ENCODE data around the gene FGF21. TPM values are rescaled to one million over a fixed set of nuclear protein-coding genes. Genes with fewer than 3 reads are reported as not detected.
A peak's percentile ranks its signal among the peaks of the same experiment; 100 is the strongest.

The FGF21 gene
- total and polyA plus RNA-seq, 11 donors = not detected

DNA sequence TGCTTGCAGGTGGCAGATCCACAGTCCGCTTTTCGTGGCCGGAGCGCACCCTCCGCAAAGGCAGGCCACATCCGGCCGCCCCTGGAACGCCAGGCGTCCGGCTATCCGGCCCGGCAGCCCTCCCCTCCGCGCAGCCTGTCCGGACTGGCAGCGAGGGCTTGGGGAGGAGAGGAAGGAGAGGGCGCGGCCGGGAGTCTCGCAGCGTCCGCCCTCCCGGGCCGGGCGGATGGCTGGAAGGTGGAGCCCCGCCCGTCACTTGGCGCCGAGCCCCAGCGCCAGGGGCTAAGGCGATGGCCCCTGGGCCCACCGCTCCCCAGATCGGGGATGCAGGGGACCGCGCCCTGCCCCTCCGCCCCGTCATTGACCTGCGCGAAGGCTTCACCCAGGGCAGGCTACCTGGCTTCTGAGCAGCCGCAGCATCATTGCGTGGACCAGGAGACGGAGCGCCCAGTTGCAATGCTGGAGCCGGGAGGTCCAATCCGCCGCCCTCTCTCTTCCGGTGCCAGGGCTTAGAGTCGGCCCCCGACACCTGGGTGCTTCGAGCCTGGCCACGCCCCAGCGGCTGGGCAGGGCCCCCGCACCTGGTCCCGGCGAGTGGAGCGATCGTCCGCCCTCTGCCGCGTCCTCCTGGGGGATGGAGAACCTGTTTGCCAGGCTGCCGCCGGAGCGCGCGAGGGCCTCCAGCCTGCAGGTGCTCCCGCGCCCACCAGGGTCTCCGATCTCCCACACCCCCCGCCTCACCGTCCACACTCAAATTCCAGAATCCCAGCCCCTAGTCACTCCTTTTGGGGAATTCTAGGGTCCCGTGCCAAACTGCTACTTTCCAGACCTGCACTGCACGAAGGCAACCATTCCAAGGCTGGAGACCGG lies 2.6 kb upstream of the FGF21 start, which contains the start of gene FUT1:
Gene FUT1, minus strand, starts transcription at position 146 of the 870 bp plus-strand sequence. CDS start 1,360 bp downstream, outside the sequence.
- H3K9me3 ChIP-seq = no peaks in the 10 kb centered on the region
- TF ChIP-seq POLR2A (IDR thresholded peaks at IDR 0.05) = peak in 1 of 2 donors; percentile 45
- TF ChIP-seq, protein P1, sequence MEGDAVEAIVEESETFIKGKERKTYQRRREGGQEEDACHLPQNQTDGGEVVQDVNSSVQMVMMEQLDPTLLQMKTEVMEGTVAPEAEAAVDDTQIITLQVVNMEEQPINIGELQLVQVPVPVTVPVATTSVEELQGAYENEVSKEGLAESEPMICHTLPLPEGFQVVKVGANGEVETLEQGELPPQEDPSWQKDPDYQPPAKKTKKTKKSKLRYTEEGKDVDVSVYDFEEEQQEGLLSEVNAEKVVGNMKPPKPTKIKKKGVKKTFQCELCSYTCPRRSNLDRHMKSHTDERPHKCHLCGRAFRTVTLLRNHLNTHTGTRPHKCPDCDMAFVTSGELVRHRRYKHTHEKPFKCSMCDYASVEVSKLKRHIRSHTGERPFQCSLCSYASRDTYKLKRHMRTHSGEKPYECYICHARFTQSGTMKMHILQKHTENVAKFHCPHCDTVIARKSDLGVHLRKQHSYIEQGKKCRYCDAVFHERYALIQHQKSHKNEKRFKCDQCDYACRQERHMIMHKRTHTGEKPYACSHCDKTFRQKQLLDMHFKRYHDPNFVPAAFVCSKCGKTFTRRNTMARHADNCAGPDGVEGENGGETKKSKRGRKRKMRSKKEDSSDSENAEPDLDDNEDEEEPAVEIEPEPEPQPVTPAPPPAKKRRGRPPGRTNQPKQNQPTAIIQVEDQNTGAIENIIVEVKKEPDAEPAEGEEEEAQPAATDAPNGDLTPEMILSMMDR (IDR thresholded peaks at IDR 0.05) = no peak
- H3K27me3 ChIP-seq = peaks cover 0 to 28% (median 6%) of the 10 kb centered on the region in 9 donors
- peaks cover 0 to 5% (median 0%) of the 10 kb centered on the region in 9 donors for H3K36me3 ChIP-seq
- peak within 1 kb of the TSS; percentile 22 to 70 (median 60) for H3K4me3 ChIP-seq
- peak; percentile 79 to 88 (median 84) for DNase-seq
- 2 to 8% (median 3%) methylated on average over 8 to 73 of the region's 73 CpGs for WGBS, 4 donors
- H3K27ac ChIP-seq = peak within 1 kb of the TSS; percentile 55 to 93 (median 84)
- peak; percentile 81 to 91 (median 88) for ATAC-seq
- H3K4me1 ChIP-seq = peaks cover 0 to 24% (median 17%) of the 10 kb centered on the region in 12 donors
- intact Hi-C loops (cut with DNase I) = no loop called here

DNA sequence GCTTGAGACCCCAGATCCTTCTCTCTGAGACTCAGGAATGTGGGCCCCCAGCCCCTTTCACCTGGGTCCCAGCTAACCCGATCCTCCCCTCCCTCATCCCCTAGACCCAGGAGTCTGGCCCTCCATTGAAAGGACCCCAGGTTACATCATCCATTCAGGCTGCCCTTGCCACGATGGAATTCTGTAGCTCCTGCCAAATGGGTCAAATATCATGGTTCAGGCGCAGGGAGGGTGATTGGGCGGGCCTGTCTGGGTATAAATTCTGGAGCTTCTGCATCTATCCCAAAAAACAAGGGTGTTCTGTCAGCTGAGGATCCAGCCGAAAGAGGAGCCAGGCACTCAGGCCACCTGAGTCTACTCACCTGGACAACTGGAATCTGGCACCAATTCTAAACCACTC lies 463 bp downstream of the FGF21 start:
- TF ChIP-seq POLR2A (IDR thresholded peaks at IDR 0.05) = no peak
- TF ChIP-seq, protein P1 (IDR thresholded peaks at IDR 0.05) = no peak
- Histone ChIP-seq H3K27ac (no peak overlapping the region), H3K27me3 (peaks cover 0 to 27% (median 6%) of the 10 kb centered on the region in 9 donors), H3K4me1 (peaks cover 0 to 30% (median 17%) of the 10 kb centered on the region in 12 donors), H3K9me3 (no peaks in the 10 kb centered on the region), H3K4me3 (no peak overlapping the region), H3K36me3 (no peaks in the 10 kb centered on the region)
- intact Hi-C loops (cut with DNase I) = no loop called here
- WGBS, 4 donors = 49 to 82% (median 71%) methylated on average over 3 to 5 of the region's 5 CpGs
- ATAC-seq (no peak), DNase-seq (no peak)

DNA sequence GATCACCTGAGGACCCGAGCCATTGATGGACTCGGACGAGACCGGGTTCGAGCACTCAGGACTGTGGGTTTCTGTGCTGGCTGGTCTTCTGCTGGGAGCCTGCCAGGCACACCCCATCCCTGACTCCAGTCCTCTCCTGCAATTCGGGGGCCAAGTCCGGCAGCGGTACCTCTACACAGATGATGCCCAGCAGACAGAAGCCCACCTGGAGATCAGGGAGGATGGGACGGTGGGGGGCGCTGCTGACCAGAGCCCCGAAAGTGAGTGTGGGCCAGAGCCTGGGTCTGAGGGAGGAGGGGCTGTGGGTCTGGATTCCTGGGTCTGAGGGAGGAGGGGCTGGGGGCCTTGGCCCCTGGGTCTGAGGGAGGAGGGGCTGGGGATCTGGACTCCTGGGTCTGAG lies 888 bp downstream of the FGF21 start:
- H3K27ac ChIP-seq = no peak overlapping the region
- WGBS, 4 donors = 91 to 96% (median 94%) methylated on average over 7 to 11 of the region's 11 CpGs
- H3K36me3 ChIP-seq = no peaks in the 10 kb centered on the region
- peaks cover 0 to 33% (median 16%) of the 10 kb centered on the region in 12 donors for H3K4me1 ChIP-seq
- H3K9me3 ChIP-seq = no peaks in the 10 kb centered on the region
- ATAC-seq (no peak), DNase-seq (no peak)
- intact Hi-C loops (cut with DNase I) = no loop called here
- peaks cover 0 to 27% (median 6%) of the 10 kb centered on the region in 9 donors for H3K27me3 ChIP-seq
- H3K4me3 ChIP-seq = no peak overlapping the region
- no peak for TF ChIP-seq POLR2A (IDR thresholded peaks at IDR 0.05)
- TF ChIP-seq, protein P1 (IDR thresholded peaks at IDR 0.05) = no peak

DNA sequence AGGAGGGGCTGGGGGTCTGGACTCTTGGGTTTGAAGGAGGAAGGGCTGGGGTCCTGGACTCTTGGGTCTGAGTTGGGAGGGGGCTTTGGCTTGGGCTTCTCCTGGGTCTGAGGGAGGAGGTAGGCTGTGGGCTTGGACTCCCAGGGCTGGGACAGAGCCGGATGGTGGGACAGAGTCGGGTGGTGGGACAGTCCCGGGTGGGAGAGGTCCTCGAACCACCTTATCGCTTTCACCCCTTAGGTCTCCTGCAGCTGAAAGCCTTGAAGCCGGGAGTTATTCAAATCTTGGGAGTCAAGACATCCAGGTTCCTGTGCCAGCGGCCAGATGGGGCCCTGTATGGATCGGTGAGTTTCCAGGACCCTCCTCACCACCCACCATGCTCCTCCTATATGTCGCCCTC lies 1.4 kb downstream of the FGF21 start:
- no peak for TF ChIP-seq POLR2A (IDR thresholded peaks at IDR 0.05)
- TF ChIP-seq, protein P1 (IDR thresholded peaks at IDR 0.05) = no peak
- Histone ChIP-seq H3K27ac (no peak overlapping the region), H3K27me3 (peaks cover 0 to 25% (median 6%) of the 10 kb centered on the region in 9 donors), H3K36me3 (no peaks in the 10 kb centered on the region), H3K9me3 (no peaks in the 10 kb centered on the region), H3K4me3 (no peak overlapping the region), H3K4me1 (peaks cover 0 to 31% (median 15%) of the 10 kb centered on the region in 12 donors)
- 77 to 89% (median 81%) methylated on average over 7 to 9 of the region's 9 CpGs for WGBS, 4 donors
- ATAC-seq (no peak), DNase-seq (no peak)
- intact Hi-C loops (cut with DNase I) = no loop called here
